ENCODE data around the gene RBM8A.

Gene RBM8A

DNA sequence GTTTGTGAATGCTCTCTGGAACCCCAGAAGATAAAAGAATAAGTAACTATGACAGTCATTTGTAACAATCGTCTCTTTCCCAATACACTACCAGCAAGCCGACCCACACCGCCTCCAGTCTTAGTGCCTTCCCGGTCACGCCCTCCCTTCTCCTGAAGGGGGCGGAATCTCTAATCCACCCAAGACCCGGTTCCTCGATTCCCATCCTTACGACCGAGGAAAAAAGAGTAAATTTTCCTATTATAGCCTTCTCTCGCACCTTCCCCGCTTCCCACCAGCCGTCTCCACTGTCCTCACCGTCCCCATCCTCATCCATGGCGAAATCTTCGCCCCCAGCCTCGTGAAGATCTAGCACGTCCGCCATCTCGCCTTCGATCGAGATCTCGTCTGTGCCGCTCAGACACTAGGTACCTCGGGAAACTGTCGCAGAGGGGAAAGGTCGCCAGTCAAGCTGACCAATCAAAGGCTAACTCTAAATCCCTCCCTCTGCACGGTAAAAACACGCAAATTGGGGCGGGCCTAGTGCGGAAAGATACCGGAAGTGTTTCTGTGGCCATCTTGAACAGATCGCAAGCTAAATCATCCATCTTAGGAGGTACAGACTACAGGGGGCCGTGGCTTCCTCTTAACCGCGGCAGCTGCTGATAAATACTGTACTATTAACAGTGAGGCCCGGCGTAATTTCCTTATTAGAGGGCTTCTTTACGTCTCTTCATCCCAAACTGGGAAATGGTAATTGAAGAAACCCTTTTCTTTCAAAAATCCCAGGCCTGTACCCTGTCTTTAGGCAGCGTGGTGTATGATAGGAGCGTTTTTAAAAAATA lies at the start of gene RBM8A:
TSS of gene RBM8A (minus strand) at position 422 of the 824 bp plus-strand sequence. CDS start at position 364, 58 bp downstream.
- DNase-seq (ENCODE audit: low read depth), result peak; percentile 91

DNA sequence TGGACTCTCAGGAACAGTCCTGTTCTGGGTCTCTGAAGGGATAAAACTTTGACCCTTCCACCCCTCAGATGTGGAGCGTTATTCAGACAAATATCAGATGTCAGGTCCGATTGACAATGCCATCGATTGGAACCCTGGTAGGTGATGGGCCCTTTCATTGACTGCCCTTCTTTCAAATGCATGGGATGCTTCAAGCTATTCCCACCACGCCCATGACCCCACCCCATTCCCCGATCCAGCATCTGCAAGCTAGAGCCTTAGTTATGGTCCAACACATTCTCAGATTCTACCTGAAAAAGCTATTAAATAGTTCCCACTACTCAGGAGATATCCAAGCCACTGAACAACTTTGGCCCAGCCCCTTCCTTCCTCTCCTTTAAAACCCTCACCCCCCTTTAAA lies 49.7 kb upstream of the RBM8A start:
- no peak for DNase-seq (ENCODE audit: low read depth)

DNA sequence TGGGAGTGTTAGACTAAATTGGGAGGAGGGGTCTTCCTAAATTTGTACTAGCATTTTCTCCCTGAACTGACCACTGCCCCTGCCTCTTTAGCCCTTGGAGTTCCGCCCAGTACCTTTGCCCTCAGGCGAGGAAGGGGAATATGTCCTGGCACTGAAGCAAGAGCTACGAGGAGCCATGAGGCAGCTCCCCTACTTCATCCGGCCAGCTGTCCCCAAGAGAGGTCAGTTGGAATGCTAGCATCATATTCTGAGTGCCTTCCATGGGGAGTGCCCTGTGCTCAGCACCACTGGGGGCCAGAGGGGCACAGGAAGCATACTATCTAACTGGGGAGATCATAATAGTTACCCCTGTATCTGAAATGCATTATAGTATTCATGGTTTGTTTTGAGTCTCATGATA lies 47.9 kb upstream of the RBM8A start:
- no peak for DNase-seq (ENCODE audit: low read depth)

DNA sequence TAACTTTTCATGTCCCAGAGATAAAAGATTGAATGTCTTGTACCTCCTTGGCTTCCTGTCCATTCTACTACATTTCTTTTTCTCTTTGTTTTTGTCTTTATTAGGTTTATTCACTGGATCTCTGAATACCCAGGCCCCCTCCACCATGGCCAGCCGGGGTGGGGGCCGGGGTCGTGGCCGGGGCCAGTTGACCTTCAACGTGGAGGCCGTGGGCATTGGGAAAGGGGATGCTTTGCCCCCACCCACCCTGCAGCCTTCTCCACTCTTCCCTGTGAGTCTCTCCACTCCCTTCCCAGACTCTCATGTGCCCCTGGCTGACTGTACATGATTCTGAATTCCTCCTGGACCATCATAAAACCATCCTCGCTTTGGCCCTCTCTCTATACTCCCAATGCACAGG lies 47.4 kb upstream of the RBM8A start:
- DNase-seq (ENCODE audit: low read depth), result no peak

DNA sequence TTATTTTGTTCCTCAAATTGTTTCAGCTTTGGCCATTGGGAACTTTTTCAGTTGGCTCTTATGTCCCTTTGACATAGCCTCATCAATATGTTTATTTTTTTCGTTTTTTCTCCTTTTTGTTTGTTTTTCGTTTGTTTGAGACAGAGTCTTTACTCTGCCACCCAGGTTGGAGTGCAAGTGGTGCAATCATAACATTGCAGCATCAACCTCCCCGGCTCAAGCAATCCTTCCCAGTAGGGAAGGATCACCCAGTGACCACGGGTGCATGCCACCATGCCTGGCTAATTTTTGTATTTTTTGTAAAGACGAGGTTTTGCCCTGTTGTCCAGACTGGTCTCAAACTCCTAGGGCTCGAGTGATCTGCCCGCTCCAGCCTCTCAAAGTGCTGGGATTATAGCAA lies 45.3 kb upstream of the RBM8A start:
- no peak for DNase-seq (ENCODE audit: low read depth)

DNA sequence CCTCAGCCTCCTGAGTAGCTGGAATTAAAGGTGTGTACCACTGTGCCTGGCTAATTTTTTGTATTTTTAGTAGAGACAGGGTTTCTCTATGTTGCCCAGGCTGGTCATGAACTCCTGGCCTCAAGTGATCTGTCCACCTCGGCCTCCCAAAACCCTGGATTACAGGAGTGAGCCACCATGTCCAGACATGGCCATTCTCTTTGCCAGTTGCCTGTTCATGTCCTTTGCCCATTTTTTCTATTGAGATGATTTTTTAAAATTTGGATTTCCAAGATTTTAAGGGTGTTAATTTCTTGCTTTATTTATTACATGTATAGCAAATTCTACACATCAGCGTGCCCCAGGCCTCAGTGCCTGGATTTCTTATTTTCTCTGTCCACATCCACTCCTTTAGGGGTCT lies 40.0 kb upstream of the RBM8A start:
- DNase-seq (ENCODE audit: low read depth), result no peak

DNA sequence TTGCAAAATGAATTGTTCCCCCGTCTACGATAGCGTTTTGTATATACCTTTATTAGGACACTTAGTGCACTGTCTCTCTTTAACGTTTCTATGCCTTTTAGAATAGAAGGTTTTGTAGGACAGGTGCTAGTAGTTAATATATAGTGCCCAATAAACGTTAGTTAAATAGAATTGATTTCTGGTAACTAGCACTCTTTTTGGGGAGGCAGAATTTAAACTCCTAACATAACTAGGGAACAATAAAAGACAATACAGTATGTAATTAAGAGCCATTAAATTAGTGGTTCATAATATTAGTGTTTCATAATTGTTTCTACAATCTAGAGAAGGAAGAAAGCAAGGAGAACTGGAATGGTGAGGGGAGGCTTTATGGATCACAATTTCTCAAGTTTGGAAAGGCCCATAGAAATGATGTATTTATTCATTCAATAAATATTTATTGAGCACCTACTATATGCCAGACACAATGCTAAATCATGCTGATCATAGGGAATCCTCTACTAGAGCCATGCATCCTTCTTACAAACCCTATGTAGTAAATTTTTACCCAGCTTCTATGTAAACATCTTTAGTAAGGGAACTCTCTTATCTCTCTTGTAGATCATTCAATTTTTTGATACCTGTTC lies 37.9 kb upstream of the RBM8A start:
- no peak for DNase-seq (ENCODE audit: low read depth)

DNA sequence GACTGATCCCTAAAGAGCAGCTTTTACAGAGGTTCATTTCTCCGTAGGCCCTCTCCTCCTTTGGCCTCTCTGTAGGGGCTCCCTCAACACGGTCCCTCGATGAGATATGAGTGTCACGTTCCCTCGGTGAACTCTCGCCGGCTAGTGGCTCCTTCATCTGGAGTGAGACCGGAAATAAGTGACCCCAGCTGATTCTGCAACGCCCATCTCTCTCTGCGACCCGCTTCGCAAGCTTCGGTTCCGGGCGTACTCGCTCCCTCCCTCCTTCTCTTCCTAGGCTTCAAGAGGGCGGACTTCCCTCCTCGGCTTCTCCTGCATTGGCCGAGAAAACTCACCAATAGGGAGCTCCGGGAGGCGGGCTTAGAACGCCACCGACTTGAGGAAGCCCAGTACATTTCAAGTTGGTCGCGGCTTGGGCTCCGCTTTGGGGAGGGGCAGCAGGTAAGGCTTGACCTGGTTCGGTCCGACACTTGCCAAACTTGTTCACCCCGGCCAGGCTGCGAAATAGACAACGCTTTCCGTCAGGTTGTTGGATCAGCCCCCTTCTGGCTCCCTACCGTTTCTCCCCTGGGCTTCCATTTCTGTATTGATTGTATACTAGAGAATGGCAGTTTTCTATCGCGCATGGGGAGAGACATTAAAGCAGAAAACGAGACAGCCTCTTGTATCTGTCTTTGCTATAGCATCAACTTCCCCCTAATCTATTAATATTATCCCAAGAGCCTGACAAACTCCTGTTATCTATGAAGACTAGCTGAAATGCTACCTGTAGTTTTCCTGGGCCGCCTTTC lies 37.2 kb upstream of the RBM8A start, which contains the start of the genes ANKRD34A and POLR3GL:
TSS of gene ANKRD34A (minus strand) at position 248 of the 791 bp plus-strand sequence. CDS start 2,816 bp downstream, outside the sequence.
TSS of gene POLR3GL (plus strand) at position 363 of the 791 bp plus-strand sequence. CDS start 10,176 bp downstream, outside the sequence.
- peak; percentile 89 for DNase-seq (ENCODE audit: low read depth)

DNA sequence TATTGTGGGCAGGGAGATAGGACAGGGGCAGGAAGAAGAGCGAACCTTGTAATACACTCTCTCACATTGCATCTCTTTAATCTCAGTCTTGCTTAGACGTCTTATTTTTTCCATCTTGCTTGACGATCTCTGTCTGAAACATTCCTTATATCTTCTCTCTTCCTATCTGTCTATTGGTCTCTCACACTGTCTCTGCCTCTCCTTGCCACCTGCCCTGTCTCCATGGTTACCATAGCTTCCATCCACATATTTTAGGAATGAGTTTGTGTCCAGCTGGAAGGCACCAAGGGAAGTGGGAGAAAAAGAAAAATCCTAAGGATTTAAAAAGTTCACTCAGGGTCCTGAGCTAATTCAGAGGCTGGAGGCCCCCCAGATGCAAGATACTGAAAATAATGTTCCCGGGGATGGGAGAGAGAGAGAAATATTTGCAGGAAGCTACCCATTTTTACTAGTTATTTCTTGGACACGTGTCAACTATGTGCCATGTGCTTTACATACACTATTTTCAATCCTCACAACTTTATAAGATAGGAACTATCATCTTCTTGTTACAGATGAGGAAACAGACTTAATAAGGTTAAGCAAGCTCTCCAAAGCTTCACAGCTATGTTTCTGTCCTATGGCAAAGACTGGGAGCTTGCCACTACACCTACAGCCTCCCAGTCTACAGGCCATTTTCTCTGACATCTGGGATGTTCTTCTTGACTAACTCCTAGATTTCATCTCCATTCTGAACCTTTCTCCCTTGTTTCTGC lies 36.2 kb upstream of the RBM8A start:
- DNase-seq (ENCODE audit: low read depth), result no peak

DNA sequence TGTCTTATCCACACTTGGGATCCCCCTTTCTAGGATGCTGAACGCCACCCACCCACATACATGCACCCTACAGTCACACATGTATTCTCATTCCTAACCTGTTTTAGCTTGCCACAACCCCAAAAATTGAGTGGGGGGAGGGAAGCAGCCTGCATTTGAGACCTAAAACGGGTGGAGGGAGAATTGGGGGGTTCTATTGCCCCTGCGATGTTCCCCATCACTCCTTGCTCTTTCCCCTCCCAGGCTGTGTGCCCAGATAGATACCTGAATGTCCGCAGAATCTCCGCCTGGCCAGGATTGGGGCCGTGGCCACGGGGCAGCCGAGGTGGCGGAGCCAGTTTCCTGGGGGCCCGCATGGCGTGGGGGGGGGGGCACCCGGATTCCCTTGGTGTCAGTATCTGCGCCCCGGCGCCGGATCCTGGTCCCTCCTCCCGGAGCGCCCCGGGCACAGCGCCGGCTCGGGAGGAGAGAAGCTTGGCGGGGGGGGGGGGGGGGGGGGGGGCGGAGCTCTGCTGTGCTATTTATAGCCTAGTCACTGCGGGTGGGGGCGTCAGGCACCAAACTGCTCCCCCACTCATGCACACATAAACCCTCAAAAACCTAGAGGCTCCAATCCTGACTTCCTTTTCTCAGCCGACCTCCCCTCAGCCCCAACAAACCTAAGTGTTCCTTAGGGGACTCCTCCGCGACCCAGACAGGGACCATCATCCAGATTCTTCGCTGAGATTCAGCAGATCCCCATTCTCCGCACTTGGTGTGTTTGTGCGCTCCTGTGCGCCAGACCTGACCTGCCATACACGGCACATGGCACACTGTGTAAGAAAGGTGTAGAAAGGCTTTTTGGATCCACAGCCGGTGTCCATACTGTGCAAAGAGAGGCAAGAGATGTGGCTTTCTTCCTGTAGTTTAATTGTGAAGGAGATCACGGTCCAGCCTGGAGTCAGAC lies 35.1 kb upstream of the RBM8A start:
- DNase-seq (ENCODE audit: low read depth), result peak; percentile 29

DNA sequence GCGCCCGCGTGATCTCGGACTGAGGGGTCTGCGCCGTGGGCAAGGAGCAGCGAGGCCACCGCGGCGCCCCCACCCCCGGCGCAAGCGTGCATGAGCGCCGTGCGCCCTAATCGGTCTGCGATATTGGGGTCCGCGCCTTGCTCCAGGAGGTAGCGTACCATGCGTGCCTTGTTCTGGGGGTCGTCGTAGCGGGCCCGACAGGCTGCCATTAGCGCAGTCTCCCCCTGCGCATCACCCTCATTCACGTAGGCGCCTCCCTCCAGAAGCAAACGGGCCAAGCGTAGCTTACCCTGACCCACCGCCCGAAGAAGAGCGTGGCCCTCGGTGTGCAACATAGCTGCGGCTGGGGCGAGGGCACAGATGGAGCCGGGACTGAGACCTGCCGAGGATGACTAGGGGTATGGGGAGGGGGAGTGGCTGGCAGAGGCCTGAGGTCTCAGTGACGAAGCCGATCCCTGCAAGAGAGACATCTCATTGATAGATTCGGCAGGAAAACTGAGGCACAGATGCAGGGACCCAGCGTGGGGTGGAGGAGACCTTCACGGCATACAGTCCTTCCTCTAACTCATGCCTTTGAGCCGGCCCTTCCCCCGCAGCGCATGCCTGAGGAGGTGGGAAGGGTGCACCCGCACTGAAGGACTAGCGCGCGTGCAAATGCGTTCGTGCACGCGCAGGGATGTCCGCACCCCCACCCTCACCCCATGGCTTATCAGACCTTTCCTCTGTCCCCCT lies 34.3 kb upstream of the RBM8A start:
- DNase-seq (ENCODE audit: low read depth), result no peak

DNA sequence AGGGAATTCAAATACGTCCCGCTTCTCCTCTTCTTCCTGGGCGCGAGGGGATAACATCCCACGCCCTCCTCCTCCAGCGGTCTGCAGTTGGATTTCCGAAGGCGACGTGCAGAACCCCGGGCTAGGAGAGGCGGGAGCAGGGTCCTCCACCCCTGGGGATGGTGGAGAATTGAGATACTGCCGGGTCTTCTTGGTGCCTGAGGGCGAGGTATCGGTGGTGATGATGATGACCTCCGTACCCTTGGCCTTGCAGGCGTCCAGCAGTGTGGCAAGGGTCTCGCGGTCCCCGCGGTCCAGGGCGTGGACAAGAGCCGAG lies 33.8 kb upstream of the RBM8A start:
- no peak for DNase-seq (ENCODE audit: low read depth)

DNA sequence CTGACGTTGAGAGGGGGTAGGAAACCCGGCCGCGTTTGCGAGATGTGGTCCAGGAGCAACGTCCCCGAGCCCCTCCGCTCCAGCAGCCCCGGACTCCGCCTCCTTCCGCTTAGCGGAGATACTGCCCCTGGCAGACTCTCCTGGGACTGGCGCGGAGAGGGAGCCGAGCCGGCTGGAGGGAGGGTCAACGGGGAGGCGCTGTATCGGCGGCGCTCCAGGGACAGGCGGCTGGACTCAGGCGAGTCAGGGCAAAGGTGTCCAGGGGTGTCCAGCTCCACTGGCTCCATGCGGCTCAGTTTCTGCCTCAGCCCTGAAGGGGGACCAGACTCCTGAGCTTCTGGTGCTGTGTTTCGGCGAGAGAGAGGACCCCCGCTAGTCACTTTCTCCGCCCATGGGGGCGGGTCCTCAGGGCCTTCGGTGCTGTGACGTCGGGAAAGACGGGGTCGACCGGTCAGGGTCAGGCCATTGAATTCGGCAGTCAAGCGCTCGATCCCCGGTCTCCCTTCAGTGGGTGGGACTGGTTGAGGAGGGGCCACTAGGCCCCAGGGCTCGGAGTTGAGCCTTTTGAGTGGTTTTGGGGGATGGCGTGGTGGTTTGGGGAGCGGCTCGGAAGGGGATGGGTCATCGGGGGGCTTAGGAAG lies 33.3 kb upstream of the RBM8A start:
- peak; percentile 56 for DNase-seq (ENCODE audit: low read depth)

DNA sequence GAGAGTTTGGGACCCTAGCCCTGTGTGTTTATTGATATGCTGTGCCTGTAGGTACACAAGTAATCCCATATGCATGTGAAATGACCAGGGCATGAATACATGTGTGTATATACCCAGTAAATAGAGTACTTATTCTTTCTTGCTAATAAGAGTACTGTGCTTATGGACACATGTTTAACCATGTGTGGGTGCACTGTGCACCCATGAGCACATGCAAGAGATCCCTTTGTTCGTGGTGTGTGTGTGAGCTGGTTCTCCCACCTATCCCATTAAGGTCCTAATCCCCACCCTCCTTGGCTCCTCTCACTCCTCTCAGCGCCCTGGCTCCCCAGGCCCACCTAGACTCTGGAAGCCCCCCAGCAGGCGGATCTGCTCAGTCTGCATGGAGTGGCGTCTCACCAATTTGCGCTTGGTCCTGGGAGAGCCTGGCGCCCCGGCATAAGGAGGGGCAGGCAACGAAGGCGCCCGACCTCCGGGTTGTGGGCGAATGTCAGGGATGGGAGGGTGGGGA lies 32.7 kb upstream of the RBM8A start:
- DNase-seq (ENCODE audit: low read depth), result no peak

DNA sequence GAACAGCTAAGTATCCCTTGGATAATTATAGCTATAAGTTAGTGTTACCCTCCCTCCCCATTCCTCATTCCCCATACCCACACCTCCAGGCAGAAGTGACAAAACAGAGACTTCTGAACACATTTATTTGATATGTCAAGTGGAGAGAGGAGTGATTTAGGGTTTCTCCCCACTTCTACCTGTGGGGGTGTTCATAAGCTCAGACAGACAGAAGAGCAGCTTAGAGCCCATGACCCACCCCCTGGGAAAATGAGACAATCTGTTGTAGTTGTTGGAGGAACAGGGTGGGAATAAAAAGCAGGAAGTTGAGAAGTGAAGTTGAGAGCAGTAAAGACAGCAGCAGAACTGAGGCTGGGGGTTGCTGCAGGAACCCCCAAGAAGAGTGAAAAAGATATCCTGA lies 32.0 kb upstream of the RBM8A start:
- no peak for DNase-seq (ENCODE audit: low read depth)

DNA sequence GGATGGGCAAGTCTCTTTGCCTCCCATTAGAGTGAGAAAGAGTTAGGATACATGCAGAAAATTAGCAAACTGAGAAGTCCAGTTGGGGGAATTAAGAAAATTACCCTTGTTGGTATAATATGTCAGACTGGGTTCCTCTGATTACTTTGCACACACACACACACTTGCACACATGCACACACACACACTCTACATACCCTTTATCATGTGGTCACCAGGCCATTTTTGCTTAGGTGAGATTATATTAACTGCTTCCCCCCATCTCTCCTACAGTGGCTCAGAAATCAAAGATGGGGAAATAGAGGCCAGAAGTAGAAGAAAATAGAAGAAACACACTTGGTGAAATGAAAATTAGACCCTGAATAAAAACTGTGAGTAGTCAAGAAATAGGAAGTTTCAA lies 31.4 kb upstream of the RBM8A start:
- DNase-seq (ENCODE audit: low read depth), result no peak

DNA sequence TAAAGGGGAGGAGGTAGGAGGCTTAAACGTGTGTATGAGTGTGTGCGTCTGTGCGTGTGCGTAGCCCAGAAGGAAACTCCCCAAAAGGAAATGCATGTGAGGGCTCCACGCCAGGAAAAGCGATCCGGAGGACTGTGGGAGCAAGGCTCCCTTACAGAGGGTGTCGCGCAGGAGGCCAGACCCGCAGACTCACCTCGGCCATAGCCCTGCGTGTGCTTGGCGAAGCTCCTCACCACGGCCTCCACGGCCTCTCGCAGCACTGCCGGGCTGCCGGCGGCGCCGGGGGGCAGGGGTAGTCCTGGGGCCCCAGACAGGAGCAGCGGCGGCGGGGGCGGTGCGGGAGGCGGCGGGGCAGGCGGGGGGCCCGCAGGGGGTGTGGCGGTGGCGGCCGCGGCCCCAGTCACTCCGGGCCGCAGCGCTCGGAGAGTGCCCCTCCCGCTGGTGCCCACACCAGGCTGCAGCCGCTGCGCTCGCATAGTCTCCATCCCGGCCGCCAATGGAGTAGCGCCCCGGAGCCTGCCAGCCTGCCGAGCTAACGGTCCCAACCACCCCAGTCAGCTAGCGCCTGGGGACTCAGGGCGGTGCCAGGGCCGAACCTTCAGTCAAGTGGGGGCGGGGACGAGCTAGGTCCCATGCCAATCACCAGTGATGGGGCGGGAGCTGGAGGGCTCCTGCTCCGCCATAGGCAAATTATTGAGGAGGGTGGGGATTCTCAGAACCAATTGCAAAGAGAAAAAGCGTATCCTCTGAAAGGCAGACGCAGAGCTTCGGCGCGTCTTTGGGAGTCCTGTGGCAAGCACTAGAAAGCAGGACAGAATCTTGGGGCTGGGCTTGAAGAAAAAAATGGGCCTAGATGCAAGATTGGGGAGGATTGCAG lies 30.4 kb upstream of the RBM8A start, which contains the start of gene LIX1L:
TSS of gene LIX1L (minus strand) at position 575 of the 877 bp plus-strand sequence. CDS start at position 485, 90 bp downstream.
- DNase-seq (ENCODE audit: low read depth), result peak; percentile 93

DNA sequence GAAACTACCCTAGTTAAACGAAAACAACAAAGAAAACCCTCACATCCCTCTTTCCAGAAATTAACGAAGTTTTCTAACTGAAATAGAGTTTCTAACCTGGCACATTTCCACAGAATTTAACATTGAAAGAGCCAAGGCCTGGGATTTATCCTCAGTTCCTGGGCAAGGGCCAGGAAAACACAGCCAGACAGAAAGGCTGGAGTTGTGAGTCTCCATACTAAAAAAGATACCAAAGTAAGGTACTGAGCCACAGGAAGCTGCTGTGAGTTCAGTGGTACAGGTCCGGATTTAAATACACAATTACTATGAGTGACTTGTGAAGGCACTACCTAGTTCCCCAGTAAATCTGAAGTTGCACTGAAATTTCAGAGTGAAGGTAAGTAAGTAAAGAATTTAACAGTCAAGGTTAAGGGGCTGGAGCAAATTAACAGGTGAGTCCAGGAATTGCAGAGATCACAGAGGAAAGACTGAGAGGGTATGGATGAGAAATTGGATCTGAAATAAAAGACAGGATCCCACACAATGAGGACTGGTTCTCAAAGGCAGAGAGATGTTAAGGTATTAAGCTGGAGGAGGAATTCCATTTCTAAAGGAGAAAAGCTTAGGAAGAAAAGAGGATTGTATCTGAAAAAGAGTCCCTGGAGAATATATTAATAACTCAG lies 29.6 kb upstream of the RBM8A start:
- DNase-seq (ENCODE audit: low read depth), result no peak
